Osteocyte (in vitro differentiated cells): ENCODE results near the gene AHCY. TPM values are rescaled to one million over a fixed set of nuclear protein-coding genes. Genes with fewer than 3 reads are reported as not detected.
"Not testable (repeated sequence)": the region's sequence is repeated elsewhere in the genome, so short reads cannot be mapped to it uniquely, and the experiment has no call there.

Experiments
- DNase-seq: peaks from one replicate; pipeline ENCODE4 v3.0.0; 2021; ENCODE audit warnings: mixed read lengths; ENCODE audit not compliant: unreplicated experiment; ENCODE audit errors: extremely low spot score
- H3K27ac Mint-ChIP-seq: one replicate; pipeline ENCODE4 v1.8.0; 2021; ENCODE audit warnings: mild to moderate bottlenecking, mixed read lengths; ENCODE audit not compliant: unreplicated experiment
- H3K27me3 Mint-ChIP-seq: one replicate; pipeline ENCODE4 v1.8.0; 2021; ENCODE audit warnings: mixed read lengths; ENCODE audit not compliant: unreplicated experiment
- H3K36me3 Mint-ChIP-seq: one replicate; pipeline ENCODE4 v1.8.0; 2021; ENCODE audit warnings: mixed read lengths; ENCODE audit not compliant: unreplicated experiment
- H3K4me1 Mint-ChIP-seq: one replicate; pipeline ENCODE4 v1.8.0; 2021; ENCODE audit warnings: mixed read lengths; ENCODE audit not compliant: unreplicated experiment
- H3K4me3 Mint-ChIP-seq: one replicate; pipeline ENCODE4 v1.8.0; 2021; ENCODE audit warnings: mild to moderate bottlenecking, moderate library complexity, mixed read lengths; ENCODE audit not compliant: unreplicated experiment
- H3K9me3 Mint-ChIP-seq: one replicate; pipeline ENCODE4 v1.8.0; 2021; ENCODE audit warnings: mixed read lengths; ENCODE audit not compliant: unreplicated experiment
- CTCF ChIP-seq: fragments of 200-600 bp; sonication (generic); IDR thresholded peaks from 2 replicates; pipeline ENCODE4 v1.5.0; 2021; ENCODE audit warnings: antibody characterized with exemption, mild to moderate bottlenecking, moderate library complexity
- total RNA-seq: library from RNA; stranded (reverse); gene quantifications from 2 replicates; pipeline ENCODE4 v1.2.1, GENCODE V29; 2021

AHCY gene
- total RNA-seq, 1 donor from 2014 or later: 110 TPM

GRCh38 chr20:34328928-34329677 is 25.9 kb upstream of the AHCY start:
- Mint-ChIP-seq H3K4me3 (no peak overlapping the region), H3K36me3 (no peaks in the 10 kb centered on the region), H3K27me3 (no peaks in the 10 kb centered on the region), H3K4me1 (no peaks in the 10 kb centered on the region), H3K9me3 (no peaks in the 10 kb centered on the region), H3K27ac (no peak overlapping the region)
- TF ChIP-seq CTCF: no peak
- no peak for DNase-seq

GRCh38 chr20:34328207-34328606 is 25.1 kb upstream of the AHCY start:
- H3K27me3 Mint-ChIP-seq: not testable (repeated sequence)

GRCh38 chr20:34324541-34324940 is 21.4 kb upstream of the AHCY start:
- no peaks in the 10 kb centered on the region for H3K4me1 Mint-ChIP-seq
- TF ChIP-seq CTCF: no peak
- no peak for DNase-seq
- no peak overlapping the region for H3K27ac Mint-ChIP-seq
- no peak overlapping the region for H3K4me3 Mint-ChIP-seq
- no peaks in the 10 kb centered on the region for H3K36me3 Mint-ChIP-seq
- peaks cover 14% of the 10 kb centered on the region for H3K27me3 Mint-ChIP-seq
- H3K9me3 Mint-ChIP-seq: no peaks in the 10 kb centered on the region

More at GRCh38 chr20:34328207-34328606, 25.1 kb upstream of the AHCY start:
- DNase-seq, H3K9me3 Mint-ChIP-seq, H3K4me1 Mint-ChIP-seq, H3K36me3 Mint-ChIP-seq, H3K27ac Mint-ChIP-seq, H3K4me3 Mint-ChIP-seq: not testable (repeated sequence)

- no peak for TF ChIP-seq CTCF
- Mint-ChIP-seq H3K9me3 (no peaks in the 10 kb centered on the region), H3K36me3 (no peaks in the 10 kb centered on the region), H3K4me3 (no peak overlapping the region), H3K27ac (no peak overlapping the region), H3K4me1 (no peaks in the 10 kb centered on the region), H3K27me3 (peaks cover 14% of the 10 kb centered on the region)
- DNase-seq: no peak
These were observed 19.3 kb upstream of the AHCY start for GRCh38 chr20:34322267-34323105.

GRCh38 chr20:34320861-34321260 is 17.7 kb upstream of the AHCY start:
- H3K27me3 Mint-ChIP-seq: peaks cover 14% of the 10 kb centered on the region

More at GRCh38 chr20:34320861-34321260, 17.7 kb upstream of the AHCY start:
- no peak for TF ChIP-seq CTCF
- Mint-ChIP-seq H3K4me1 (no peaks in the 10 kb centered on the region), H3K27ac (no peak overlapping the region), H3K36me3 (no peaks in the 10 kb centered on the region), H3K9me3 (no peaks in the 10 kb centered on the region), H3K4me3 (no peak overlapping the region)
- no peak for DNase-seq
